ENCODE measurements around the gene SEC22B.
"Not testable (repeated sequence)": the region's sequence is repeated elsewhere in the genome, so short reads cannot be mapped to it uniquely, and the experiment has no call there.

The SEC22B gene

DNA sequence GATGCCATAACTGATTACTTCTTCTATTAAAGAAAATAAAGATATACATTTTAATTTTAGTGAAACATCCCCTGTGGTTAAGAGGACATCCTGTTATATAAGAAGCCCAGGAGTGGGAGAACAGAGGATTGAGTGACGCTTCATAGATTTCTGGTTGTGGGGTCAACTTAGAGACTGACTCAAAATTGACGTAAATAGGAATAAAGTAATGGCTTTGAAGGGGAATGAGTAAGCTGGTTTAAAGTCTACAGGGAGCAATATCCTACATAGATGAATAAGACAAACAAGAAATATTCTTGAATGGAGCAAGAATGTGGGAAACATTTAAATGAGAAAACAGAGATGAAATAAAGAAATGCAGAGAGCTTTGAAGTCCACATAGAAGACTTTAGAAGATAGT lies 60.2 kb downstream of the SEC22B start:
- DNase-seq (ENCODE audit: low read depth in 2 of 2): peak in 1 of 2 experiments; percentile 15

DNA sequence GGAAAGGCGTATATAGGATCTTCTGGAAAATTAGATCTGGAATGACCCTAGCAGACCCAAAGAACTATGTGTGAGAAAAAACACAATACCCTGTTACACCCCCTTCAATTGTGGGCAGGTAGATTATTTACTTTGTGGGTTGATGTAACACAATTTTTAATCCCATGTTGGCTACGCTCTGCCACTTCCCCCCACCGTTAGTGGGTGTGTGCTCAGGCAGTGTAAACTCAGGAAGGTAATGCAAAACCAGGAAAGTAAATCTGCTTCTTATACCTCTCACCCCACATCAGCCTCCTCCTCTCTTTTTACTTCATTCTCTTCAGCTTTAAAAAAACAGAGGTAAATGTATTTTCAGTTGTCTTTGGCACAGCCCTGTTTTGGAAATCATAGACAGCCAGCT lies 63.2 kb downstream of the SEC22B start:
- not testable (repeated sequence) for DNase-seq (ENCODE audit: low read depth in 2 of 2)

DNA sequence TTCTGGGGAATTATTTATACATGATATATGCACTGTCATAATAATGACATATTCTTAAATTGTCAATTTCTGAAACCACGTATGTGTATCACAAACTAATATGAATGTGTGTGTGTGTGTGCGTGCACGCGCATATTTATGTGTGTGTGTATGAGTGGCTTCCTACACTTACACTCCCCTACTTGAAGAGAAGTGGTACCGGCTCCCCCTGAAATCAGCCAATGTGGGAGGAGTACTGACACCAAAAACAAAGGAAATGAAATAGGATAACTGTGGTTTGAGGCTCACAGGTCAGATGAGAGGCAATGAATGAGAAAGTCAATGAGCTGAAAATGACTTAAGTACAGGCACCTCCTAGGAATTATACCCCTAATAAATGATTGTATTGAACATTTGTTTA lies 64.1 kb downstream of the SEC22B start:
- DNase-seq (ENCODE audit: low read depth in 2 of 2): not testable (repeated sequence)

- not testable (repeated sequence) for DNase-seq (ENCODE audit: low read depth in 2 of 2)
These were observed 64.5 kb downstream of the SEC22B start for GRCh38 chr1:120111771-120112170.

DNA sequence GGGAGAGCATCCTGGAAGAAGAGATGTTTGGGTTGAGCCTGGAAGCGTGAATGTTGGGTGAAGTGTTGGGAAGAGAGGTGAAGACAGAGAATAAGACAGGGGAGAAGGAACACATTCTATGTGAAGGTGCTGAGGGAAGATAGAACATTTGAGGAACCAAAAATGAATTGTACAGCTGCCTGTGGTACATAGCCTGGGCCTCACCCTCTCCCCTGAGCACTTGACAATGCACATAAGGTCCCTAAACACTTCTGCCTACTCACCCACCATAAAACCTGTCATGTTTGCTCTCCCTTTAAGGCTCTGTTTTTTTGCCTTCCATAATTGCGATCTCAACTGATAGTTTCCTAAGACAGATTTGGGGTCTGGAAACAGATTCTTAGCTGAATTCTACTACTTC lies 65.3 kb downstream of the SEC22B start:
- not testable (repeated sequence) for DNase-seq (ENCODE audit: low read depth in 2 of 2)

DNA sequence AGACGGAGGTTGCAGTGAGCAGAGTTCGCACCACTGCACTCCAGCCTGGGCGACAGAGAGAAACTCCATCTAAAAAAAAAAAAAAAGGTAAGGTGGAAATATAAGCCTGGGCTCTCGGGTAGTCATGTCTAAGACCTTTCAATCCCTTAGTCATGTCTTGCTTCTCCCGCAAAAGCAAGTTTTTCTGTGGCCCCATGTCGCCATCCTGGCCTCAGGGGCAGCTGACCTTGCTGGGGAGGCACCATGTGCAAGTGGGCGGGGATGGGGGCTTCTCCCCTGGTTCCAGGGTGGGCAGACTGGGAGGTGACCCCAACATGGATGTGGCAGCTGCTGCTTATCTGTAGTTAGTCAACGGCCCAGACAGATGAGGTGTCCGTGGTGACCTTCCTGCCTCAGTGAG lies 66.7 kb downstream of the SEC22B start:
- not testable (repeated sequence) for DNase-seq (ENCODE audit: low read depth in 2 of 2)

GRCh38 chr1:120109180-120109579 lies 67.1 kb downstream of the SEC22B start:
- DNase-seq (ENCODE audit: low read depth in 2 of 2): not testable (repeated sequence)

- DNase-seq (ENCODE audit: low read depth in 2 of 2): not testable (repeated sequence)
These were observed 71.0 kb downstream of the SEC22B start for GRCh38 chr1:120105288-120105687.

GRCh38 chr1:120103768-120104167 lies 72.6 kb downstream of the SEC22B start:
- not testable (repeated sequence) for DNase-seq (ENCODE audit: low read depth in 2 of 2)

GRCh38 chr1:120101593-120101992 lies 74.7 kb downstream of the SEC22B start:
- DNase-seq (ENCODE audit: low read depth in 2 of 2): not testable (repeated sequence)
